SK-N-SH (cell line): ENCODE measurements around the gene ZNRD2. TPM values are rescaled to one million over a fixed set of nuclear protein-coding genes. Genes with fewer than 3 reads are reported as not detected.
A peak's percentile ranks its signal among the peaks of the same experiment; 100 is the strongest.

Experiments used
- CTCF ChIA-PET: fragments of 300-600, 350-600 bp; formaldehyde crosslinking; extraction: SDS; loops from one replicate; lab custom pipeline; 2021; lab: Yijun Ruan, JAX
- POLR2A ChIA-PET: fragments of 350-600 bp; sonication (Branson Sonifier 250); formaldehyde crosslinking; extraction: SDS; loops from one replicate; lab custom pipeline; 2020; ENCODE audit warnings: antibody characterized with exemption, inconsistent platforms; lab: Yijun Ruan, JAX
- DNase-seq: peaks from one replicate; pipeline ENCODE4 v3.0.0; 2012
- H2AFZ ChIP-seq: fragments of 200-600 bp; sonication (generic); 2 replicates; pipeline ENCODE4 v1.8.1; 2016; ENCODE audit warnings: antibody characterized with exemption, mild to moderate bottlenecking, low read depth
- H3F3A ChIP-seq: fragments of 200-600 bp; sonication (generic); replicated peaks from 2 replicates; pipeline ENCODE3; 2016; ENCODE audit warnings: antibody characterized with exemption, mild to moderate bottlenecking; ENCODE audit not compliant: insufficient read depth
- H3K27ac ChIP-seq, 2 experiments: fragments of 200-500 bp in 1 of 2; fragments of 200-600 bp in 1 of 2; sonication (Bioruptor generic) in 1 of 2; sonication (generic), shearing (Covaris generic) in 1 of 2; 2 replicates each; pipeline versions ENCODE4 v1.5.1 to v1.6.1; 2014 to 2016; ENCODE audit warnings: low read depth in 2 of 2, inconsistent platforms in 1 of 2, low read length in 1 of 2, mild to moderate bottlenecking in 1 of 2, mixed read lengths in 1 of 2
- H3K27me3 ChIP-seq: fragments of 200-600 bp; sonication (generic), shearing (Covaris generic); 2 replicates; pipeline ENCODE4 v1.6.1; 2016; ENCODE audit warnings: mixed run types; ENCODE audit not compliant: insufficient read depth
- H3K36me3 ChIP-seq, 2 experiments: fragments of 200-500 bp in 1 of 2; fragments of 200-600 bp in 1 of 2; sonication (Bioruptor generic) in 1 of 2; sonication (generic) in 1 of 2; replicated peaks in 1 of 2; 2 replicates each; pipeline versions ENCODE3 to v1.5.1; 2014 to 2016; ENCODE audit warnings: low read length in 1 of 2, mild to moderate bottlenecking in 1 of 2; ENCODE audit not compliant: insufficient read depth in 2 of 2, control insufficient read depth in 1 of 2
- H3K4me1 ChIP-seq, 2 experiments: fragments of 200-500 bp in 1 of 2; fragments of 200-600 bp in 1 of 2; sonication (Bioruptor generic) in 1 of 2; sonication (generic), shearing (Covaris generic) in 1 of 2; 2 replicates each; pipeline versions ENCODE4 v1.5.1 to v1.6.1; 2014 to 2016; ENCODE audit warnings: low read depth in 1 of 2, low read length in 1 of 2, mixed run types in 1 of 2; ENCODE audit not compliant: insufficient read depth in 2 of 2, control insufficient read depth in 1 of 2
- H3K4me2 ChIP-seq: fragments of 200-600 bp; sonication (generic), shearing (Covaris generic); 2 replicates; pipeline ENCODE4 v1.6.1; 2017; ENCODE audit warnings: mixed run types
- H3K4me3 ChIP-seq, 2 experiments: fragments of 200-500 bp in 1 of 2; fragments of 200-600 bp in 1 of 2; sonication (Bioruptor generic) in 1 of 2; sonication (generic), shearing (Covaris generic) in 1 of 2; 2 replicates each; pipeline versions ENCODE4 v1.5.1 to v1.8.1; 2014 to 2016; ENCODE audit warnings: low read depth in 2 of 2, inconsistent platforms in 1 of 2, low read length in 1 of 2, mild to moderate bottlenecking in 1 of 2, mixed read lengths in 1 of 2, moderate library complexity in 1 of 2
- H3K79me2 ChIP-seq: fragments of 200-600 bp; sonication (generic); 2 replicates; pipeline ENCODE4 v1.8.1; 2017; ENCODE audit warnings: mild to moderate bottlenecking; ENCODE audit not compliant: insufficient read depth
- H3K9ac ChIP-seq: fragments of 200-600 bp; sonication (generic); 2 replicates; pipeline ENCODE4 v1.6.1; 2017; ENCODE audit warnings: mixed run types
- H3K9me2 ChIP-seq: fragments of 200-600 bp; sonication (generic); 2 replicates; pipeline ENCODE4 v1.6.1; 2017; ENCODE audit warnings: mixed run types
- H3K9me3 ChIP-seq: fragments of 200-600 bp; sonication (generic); 2 replicates; pipeline ENCODE4 v1.6.1; 2017; ENCODE audit warnings: mixed run types, mild to moderate bottlenecking, moderate library complexity
- H4K20me1 ChIP-seq: fragments of 200-600 bp; sonication (generic); 2 replicates; pipeline ENCODE4 v1.6.1; 2017; ENCODE audit warnings: mild to moderate bottlenecking, mixed run types; ENCODE audit not compliant: insufficient read depth
- ELF1 ChIP-seq: IDR thresholded peaks from 2 replicates; pipeline ENCODE4 v1.4.0; 2012
- EP300 ChIP-seq, 2 experiments: IDR thresholded peaks; 2 replicates each; pipeline versions ENCODE4 v1.4.0 to v1.6.1; 2012; ENCODE audit warnings: borderline replicate concordance in 1 of 2, low read depth in 1 of 2, low read length in 1 of 2
- EZH2phosphoT487 ChIP-seq: fragments of 200-600 bp; sonication (generic); IDR thresholded peaks from 2 replicates; pipeline ENCODE4 v1.6.1; 2017; ENCODE audit warnings: low read depth, mixed run types, mild to moderate bottlenecking, antibody characterized with exemption, moderate library complexity, borderline replicate concordance
- FOXM1 ChIP-seq: IDR thresholded peaks from 2 replicates; pipeline ENCODE4 v1.4.0; 2012; ENCODE audit warnings: low read depth, mild to moderate bottlenecking
- GATA2 ChIP-seq: sonication (generic); formaldehyde crosslinking; IDR thresholded peaks from 2 replicates; pipeline ENCODE4 v1.5.0; 2020; ENCODE audit warnings: mild to moderate bottlenecking, missing genetic modification reagents
- IRF3 ChIP-seq: fragments of 150-350 bp; IDR thresholded peaks from 2 replicates; pipeline ENCODE4 v1.6.1; 2016; ENCODE audit warnings: mild to moderate bottlenecking, low read depth, low read length
- JUND ChIP-seq: IDR thresholded peaks from 2 replicates; pipeline ENCODE4 v1.4.0; 2012
- MEF2A ChIP-seq: IDR thresholded peaks from 2 replicates; pipeline ENCODE4 v1.4.0; 2012; ENCODE audit warnings: low read depth, borderline replicate concordance
- NFIC ChIP-seq: IDR thresholded peaks from 2 replicates; pipeline ENCODE4 v1.4.0; 2012; ENCODE audit warnings: borderline replicate concordance
- NRF1 ChIP-seq: IDR thresholded peaks from 2 replicates; pipeline ENCODE4 v1.6.1; 2012; ENCODE audit warnings: low read depth, mild to moderate bottlenecking, low read length
- POLR2AphosphoS5 ChIP-seq: IDR thresholded peaks from 2 replicates; pipeline ENCODE4 v1.6.1; 2012; ENCODE audit warnings: low read depth, low read length
- RCOR1 ChIP-seq: fragments of 150-350 bp; IDR thresholded peaks from 2 replicates; pipeline ENCODE4 v1.6.1; 2017; ENCODE audit warnings: antibody characterized with exemption, low read length
- REST ChIP-seq: IDR thresholded peaks from 2 replicates; pipeline ENCODE4 v1.6.1; 2012; ENCODE audit warnings: mild to moderate bottlenecking, low read depth, low read length, moderate library complexity
- USF1 ChIP-seq: IDR thresholded peaks from 2 replicates; pipeline ENCODE4 v1.4.0; 2012; ENCODE audit warnings: low read depth, borderline replicate concordance
- WGBS: methylation state at CpG from one replicate; pipeline ENCODE4 v1.1.6; 2017; ENCODE audit warnings: low lambda C conversion rate; 5-methylcytosine and 5-hydroxymethylcytosine counted together
- polyA plus RNA-seq, 3 experiments: library from polyadenylated mRNA; depleted of rRNA; stranded (reverse); fragments of >200 nt; gene quantifications; 2 replicates each; pipeline ENCODE4 v1.2.3, GENCODE V29; 2012

ZNRD2 gene
- polyA plus RNA-seq, 1 of the 3 experiments (the other 2 are of a cell fraction), result 78.1 TPM

- Histone ChIP-seq H3K9me2 (no peaks in the 10 kb centered on the region), H3F3A (peaks cover 4% of the 10 kb centered on the region), H3K9me3 (no peaks in the 10 kb centered on the region), H3K27me3 (no peaks in the 10 kb centered on the region), H2AFZ (no peak overlapping the region), H3K4me3 (peak overlapping the region; percentile 68 to 95), H3K4me1 (peaks cover 15 to 32% of the 10 kb centered on the region in 2 experiments; a peak in 3 of 4 replicates), H3K79me2 (peaks cover 88% of the 10 kb centered on the region), H3K9ac (peak overlapping the region; percentile 86), H3K36me3 (peaks cover 10 to 50% of the 10 kb centered on the region in 2 experiments), H3K4me2 (peak overlapping the region; percentile 85), H3K27ac (peak overlapping the region; percentile 83 to 93; a peak in 3 of 4 replicates), H4K20me1 (peaks cover 23% of the 10 kb centered on the region)
- no peak for TF ChIP-seq REST
- no peak for TF ChIP-seq USF1
- no peak for TF ChIP-seq POLR2AphosphoS5
- TF ChIP-seq JUND, result no peak
- no peak for TF ChIP-seq EP300 (IDR thresholded peaks at IDR 0.05; ENCODE audit: borderline replicate concordance in 1 of 2, low read depth in 1 of 2, low read length in 1 of 2)
- TF ChIP-seq NFIC, result no peak
- no peak for TF ChIP-seq EZH2phosphoT487
- TF ChIP-seq FOXM1, result no peak
- TF ChIP-seq NRF1, result no peak
- no peak for TF ChIP-seq RCOR1
- no peak for TF ChIP-seq MEF2A
- no peak for TF ChIP-seq ELF1
- no peak for TF ChIP-seq IRF3
- no peak for TF ChIP-seq GATA2 (CRISPR knock-in tag)
- ChIA-PET CTCF (interaction anchor here (2.5 to 4.9 kb wide), 2 partner anchors 10 to 20 kb away, joined by 18 read pairs; partner anchors contain the start of gene SIPA1), POLR2A (interaction anchor here (0.8 to 1.1 kb wide), 2 partner anchors 36 to 37 kb away, joined by 3 read pairs; no protein-coding TSS in a partner anchor)
- no peak for DNase-seq
- 38% methylated on average over 4 of the region's 10 CpGs for WGBS
Measured at GRCh38 chr11:65616575-65617001, 46.3 kb downstream of the ZNRD2 start.
